K562 (cell line): ENCODE data around the gene THADA. TPM values are rescaled to one million over a fixed set of nuclear protein-coding genes. Genes with fewer than 3 reads are reported as not detected.

ENCODE experiments used
- ATF1 ChIP-seq, 2 experiments: fragments of 450-650 bp in 1 of 2; IDR thresholded peaks; 2 replicates each; pipeline ENCODE4 v1.6.1; 2016; ENCODE audit warnings: missing compliant biosample characterization in 1 of 2, missing genetic modification characterization in 1 of 2
- DDX20 ChIP-seq: fragments of 450-650 bp; IDR thresholded peaks from 2 replicates; pipeline ENCODE4 v1.6.1; 2016; ENCODE audit warnings: missing genetic modification characterization, low read depth, mild to moderate bottlenecking, missing compliant biosample characterization, moderate library complexity
- ELF1 ChIP-seq: fragments of 200-800 bp; sonication (Bioruptor generic); IDR thresholded peaks from 2 replicates; pipeline ENCODE4 v1.6.1; 2016; ENCODE audit warnings: missing genetic modification characterization, missing compliant biosample characterization
- FOXK2 ChIP-seq, 2 experiments: fragments of 450-650 bp; IDR thresholded peaks in 1 of 2; conservative IDR thresholded peaks in 1 of 2; 2 replicates each; pipeline ENCODE4 v1.6.1; 2016; ENCODE audit warnings: low read depth in 2 of 2, mild to moderate bottlenecking in 1 of 2
- ID3 ChIP-seq, 2 experiments: fragments of 250-450 bp in 1 of 2; fragments of 450-650 bp in 1 of 2; sonication (Bioruptor Pico) in 1 of 2; IDR thresholded peaks; 2 replicates each; pipeline versions ENCODE4 v1.6.1 to v1.8.0; 2016 to 2021; ENCODE audit warnings: mild to moderate bottlenecking in 2 of 2, moderate library complexity in 2 of 2, missing compliant biosample characterization in 1 of 2, missing genetic modification characterization in 1 of 2
- JUN ChIP-seq, 2 experiments: sonication (generic) in 1 of 2; formaldehyde crosslinking in 1 of 2; IDR thresholded peaks; 2 replicates each; pipeline versions ENCODE4 v1.6.1 to v1.8.0; 2012 to 2022; ENCODE audit warnings: borderline replicate concordance in 2 of 2, mild to moderate bottlenecking in 2 of 2, improper control_type of control experiment in 1 of 2, low read depth in 1 of 2, low read length in 1 of 2, missing genetic modification reagents in 1 of 2
- KAT7 ChIP-seq: sonication (generic); formaldehyde crosslinking; IDR thresholded peaks from 2 replicates; pipeline ENCODE4 v1.8.0; 2022; ENCODE audit warnings: missing genetic modification reagents, mild to moderate bottlenecking, borderline replicate concordance
- KLF16 ChIP-seq: IDR thresholded peaks from 2 replicates; pipeline ENCODE4 v1.6.1; 2016; ENCODE audit warnings: antibody characterized with exemption
- NBN ChIP-seq: fragments of 450-650 bp; IDR thresholded peaks from 2 replicates; pipeline ENCODE4 v1.6.1; 2016; ENCODE audit warnings: low read depth, mild to moderate bottlenecking
- NR4A1 ChIP-seq, 2 experiments: fragments of 250-450 bp in 1 of 2; fragments of 450-650 bp in 1 of 2; sonication (Bioruptor Pico) in 1 of 2; IDR thresholded peaks; 2 replicates each; pipeline versions ENCODE4 v1.4.0 to v1.6.1; 2016 to 2020; ENCODE audit warnings: mild to moderate bottlenecking in 2 of 2, missing compliant biosample characterization in 1 of 2, missing genetic modification characterization in 1 of 2, moderate library complexity in 1 of 2
- POLR2AphosphoS5 ChIP-seq: IDR thresholded peaks from 2 replicates; pipeline ENCODE4 v1.6.1; 2011; ENCODE audit warnings: mild to moderate bottlenecking, low read depth, low read length, moderate library complexity; ENCODE audit not compliant: control insufficient read depth, insufficient read depth
- SIN3B ChIP-seq: fragments of 450-650 bp; IDR thresholded peaks from 2 replicates; pipeline ENCODE4 v1.6.1; 2017; ENCODE audit warnings: low read depth, mild to moderate bottlenecking, moderate library complexity
- SP1 ChIP-seq: sonication (generic); formaldehyde crosslinking; IDR thresholded peaks from 2 replicates; pipeline ENCODE4 v1.8.1; 2022; ENCODE audit warnings: mild to moderate bottlenecking, missing genetic modification reagents
- TAF1 ChIP-seq: IDR thresholded peaks from 2 replicates; pipeline ENCODE4 v1.6.1; 2011; ENCODE audit warnings: mild to moderate bottlenecking, low read length, moderate library complexity; ENCODE audit not compliant: insufficient read depth, control insufficient read depth, severe bottlenecking; ENCODE audit errors: extremely low read depth
- TSHZ1 ChIP-seq: fragments of 250-450 bp; sonication (Bioruptor Pico); IDR thresholded peaks from 2 replicates; pipeline ENCODE4 v1.4.0; 2020; ENCODE audit warnings: mild to moderate bottlenecking, moderate library complexity
- ZFX ChIP-seq: sonication (generic); formaldehyde crosslinking; IDR thresholded peaks from 2 replicates; pipeline ENCODE4 v1.8.0; 2022; ENCODE audit warnings: mild to moderate bottlenecking, missing genetic modification reagents, moderate library complexity
- ZNF184 ChIP-seq: sonication (generic); formaldehyde crosslinking; IDR thresholded peaks from 2 replicates; pipeline ENCODE4 v1.5.0; 2020; ENCODE audit warnings: missing genetic modification reagents
- ZNF277 ChIP-seq: fragments of 250-450 bp; sonication (Bioruptor Pico); IDR thresholded peaks from 2 replicates; pipeline ENCODE4 v1.8.0; 2022; ENCODE audit warnings: inconsistent platforms, mild to moderate bottlenecking, moderate library complexity, borderline replicate concordance
- ZNF408 ChIP-seq: fragments of 250-450 bp; sonication (Bioruptor Pico); IDR thresholded peaks from 2 replicates; pipeline ENCODE4 v1.4.0; 2020; ENCODE audit warnings: low read depth, mild to moderate bottlenecking, moderate library complexity
- ZNF57 ChIP-seq: fragments of 450-650 bp; formaldehyde crosslinking; IDR thresholded peaks from 2 replicates; pipeline ENCODE4 v1.4.0; 2020; ENCODE audit warnings: mild to moderate bottlenecking, moderate library complexity
- ZNF766 ChIP-seq: fragments of 200-800 bp; sonication (Bioruptor generic); conservative IDR thresholded peaks from 2 replicates; pipeline ENCODE4 v1.6.1; 2016; ENCODE audit warnings: missing genetic modification characterization, missing compliant biosample characterization
- polyA plus RNA-seq, 8 experiments: library from polyadenylated mRNA; depleted of rRNA in 4 of 8; stranded (reverse) in 5 of 8; unstranded in 3 of 8; fragments of >200 nt; fragmentation: Nextera tagmentation in 2 of 8; fragmentation: Illumina TruSeq in 1 of 8; extraction: Ambion mirVana in 2 of 8; extraction: Trizol in 1 of 8; gene quantifications; 2 replicates each; pipeline versions ENCODE4 v1.2.1 to v1.2.3, GENCODE V29; 2011 to 2014; ENCODE audit warnings: inconsistent platforms in 1 of 8, missing spikeins in 1 of 8
- total RNA-seq, 7 experiments: library from RNA; depleted of rRNA in 6 of 7; stranded (reverse); fragments of >200 nt in 6 of 7; fragmentation: Illumina TruSeq in 2 of 7; extraction: Trizol in 2 of 7; gene quantifications; 2 replicates each; pipeline versions ENCODE4 v1.2.1 to v1.2.3, GENCODE V29; 2011 to 2021; ENCODE audit warnings: low replicate concordance in 1 of 7

Gene THADA
- total and polyA plus RNA-seq, 9 of the 15 experiments (the other 6 are each of a cell fraction or from before 2014, with no cell fraction given): 17.8 to 34.7 (median 31.9) TPM

- 0 out of 2 replicates have a peak, but pooled peaks have one; percentile 57 for TF ChIP-seq ZNF766 (CRISPR knock-in tag)
- TF ChIP-seq DDX20 (tag): no peak
- TF ChIP-seq ELF1 (tag): no peak
- 0 out of 2 replicates have a peak, but pooled peaks have one; percentile 45 for TF ChIP-seq KAT7
- TF ChIP-seq TAF1: peak; percentile 67
- TF ChIP-seq ZNF408 (CRISPR knock-in tag): no peak
- TF ChIP-seq TSHZ1: no peak
- no peak for TF ChIP-seq ZNF277
- no peak for TF ChIP-seq SIN3B
- TF ChIP-seq JUN (IDR thresholded peaks at IDR 0.05; ENCODE audit: borderline replicate concordance, low read depth, low read length): peak; percentile 81
- no peak for TF ChIP-seq JUN (CRISPR knock-in tag; IDR thresholded peaks at IDR 0.05; ENCODE audit: borderline replicate concordance)
- TF ChIP-seq NR4A1 (CRISPR knock-in tag; IDR thresholded peaks at IDR 0.05): no peak
- TF ChIP-seq NR4A1 (tag; IDR thresholded peaks at IDR 0.05): no peak
- no peak for TF ChIP-seq ATF1 (CRISPR knock-in tag; IDR thresholded peaks at IDR 0.05)
- peak; percentile 44; the same call in 1 of the 2 replicates for TF ChIP-seq ATF1 (tag; IDR thresholded peaks at IDR 0.05)
- no peak for TF ChIP-seq ID3 (CRISPR knock-in tag; IDR thresholded peaks at IDR 0.05)
- TF ChIP-seq ID3 (tag; IDR thresholded peaks at IDR 0.05): no peak
- peak; percentile 83 for TF ChIP-seq SP1
- peak; percentile 68; the same call in 1 of the 2 replicates for TF ChIP-seq NBN
- TF ChIP-seq ZNF184 (CRISPR knock-in tag): no peak
- TF ChIP-seq FOXK2 (conservative IDR thresholded peaks at IDR 0.05 in 1 of 2, IDR thresholded peaks at IDR 0.05 in 1 of 2; ENCODE audit: low read depth in 2 of 2): peak; percentile 77 to 86
- peak; percentile 67 for TF ChIP-seq ZFX
- TF ChIP-seq KLF16: peak; percentile 26; the same call in 1 of the 2 replicates
- no peak for TF ChIP-seq ZNF57 (CRISPR knock-in tag)
- TF ChIP-seq POLR2AphosphoS5: peak; percentile 91
Observed at GRCh38 chr2:43221763-43222474, 373.9 kb downstream of the THADA start (continued).
